ENCODE measurements around the gene KCNA2.

DNA sequence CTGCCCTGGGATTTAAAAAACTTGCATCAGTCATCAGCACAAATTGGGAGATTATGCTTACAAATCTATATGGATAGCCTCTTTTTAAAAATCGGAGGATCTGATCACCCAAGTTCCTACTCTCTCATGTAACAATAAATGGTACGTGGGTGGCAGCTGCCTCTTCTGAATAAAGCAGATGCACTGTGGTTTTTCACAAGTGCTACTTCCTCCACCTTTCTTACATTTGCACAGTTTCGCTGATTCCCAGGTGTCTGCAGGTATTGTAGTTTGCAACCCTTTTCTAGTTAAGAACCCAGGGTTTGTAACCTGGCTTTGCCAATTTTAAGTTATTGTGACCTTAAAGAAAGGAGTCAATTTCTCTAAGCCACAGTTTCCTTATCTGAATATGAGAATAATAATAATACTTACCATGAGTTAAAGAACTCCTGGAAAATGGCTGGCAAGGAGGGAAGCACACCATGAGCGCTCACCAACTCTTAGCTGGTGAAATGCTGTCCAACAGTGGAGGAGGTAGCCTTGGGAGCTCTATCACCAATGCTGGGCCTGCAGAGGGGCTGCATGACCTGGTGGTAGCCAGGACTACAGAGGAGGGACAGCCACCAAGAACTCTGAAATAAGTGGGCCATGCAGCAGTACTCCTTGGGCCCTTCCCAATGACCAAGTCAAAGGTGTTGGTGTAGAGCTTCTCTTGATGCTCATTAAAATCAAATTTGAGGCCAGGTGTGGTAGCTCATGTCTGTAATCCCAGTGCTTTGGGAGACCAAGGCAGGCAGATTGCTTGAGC is 30.2 kb upstream of the KCNA2 start:
- TF ChIP-seq CTCF (IDR thresholded peaks at IDR 0.05) (no peak), EZH2 (IDR thresholded peaks at IDR 0.05; ENCODE audit: borderline replicate concordance, insufficient read depth, low read depth, low read length, poor library complexity, severe bottlenecking) (no peak)

All from B cell (primary cell).